ENCODE data around the gene PKN2.
"Not testable (repeated sequence)": the region's sequence is repeated elsewhere in the genome, so short reads cannot be mapped to it uniquely, and the experiment has no call there.

PKN2 gene

GRCh38 chr1:88784551-88784950, 100.5 kb downstream of the PKN2 start:
- in situ Hi-C loops (cut with MboI; ENCODE audit: low sequenced_read_pairs), result no loop called here

- in situ Hi-C loops (cut with MboI; ENCODE audit: low sequenced_read_pairs), result no loop called here
These were observed 103.2 kb downstream of the PKN2 start for GRCh38 chr1:88787023-88787903.

GRCh38 chr1:88791192-88791591, 107.1 kb downstream of the PKN2 start:
- in situ Hi-C loops (cut with MboI; ENCODE audit: low sequenced_read_pairs), result no loop called here

DNA sequence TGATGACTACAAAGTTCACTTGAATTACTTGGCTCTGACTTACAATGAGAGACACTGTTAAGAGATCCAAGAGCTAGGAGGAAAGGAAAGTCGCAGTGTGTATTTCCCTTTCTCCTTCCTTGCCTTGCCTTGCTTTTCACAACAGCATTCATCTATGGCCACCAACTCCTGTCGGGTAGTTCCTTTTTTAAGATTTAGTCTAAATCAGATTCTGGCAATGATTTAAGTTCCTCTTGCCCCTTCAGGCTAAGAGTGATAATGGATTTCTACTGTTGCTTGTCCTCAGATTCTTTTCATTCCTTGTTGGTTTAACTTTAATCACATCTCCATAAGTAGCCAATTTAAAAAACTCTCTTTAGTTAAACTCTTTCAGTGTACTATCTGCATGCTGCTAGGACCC, 115.4 kb downstream of the PKN2 start:
- in situ Hi-C loops (cut with MboI; ENCODE audit: low sequenced_read_pairs), result no loop called here

GRCh38 chr1:88800382-88801051, 116.4 kb downstream of the PKN2 start:
- in situ Hi-C loops (cut with MboI; ENCODE audit: low sequenced_read_pairs), result no loop called here

GRCh38 chr1:88801575-88802208, 117.6 kb downstream of the PKN2 start:
- in situ Hi-C loops (cut with MboI; ENCODE audit: low sequenced_read_pairs), result no loop called here

DNA sequence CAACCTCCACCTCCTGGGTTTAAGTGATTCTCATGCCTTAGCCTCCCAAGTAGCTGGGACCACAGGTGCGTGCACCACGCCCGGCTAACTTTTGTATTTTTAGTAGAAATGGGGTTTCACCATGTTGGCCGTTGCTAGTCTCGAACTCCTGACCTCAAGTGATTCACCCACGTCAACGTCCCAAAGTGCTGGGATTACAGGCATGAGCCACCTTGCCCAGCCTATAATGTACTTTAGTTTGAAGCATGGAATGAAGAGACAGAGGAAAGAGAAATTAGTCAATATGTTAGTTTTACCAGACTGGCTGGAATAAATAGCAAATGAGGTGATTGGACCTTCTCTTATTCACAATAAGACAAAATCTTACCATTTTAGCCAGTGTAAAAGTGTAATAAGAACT, 118.3 kb downstream of the PKN2 start:
- in situ Hi-C loops (cut with MboI; ENCODE audit: low sequenced_read_pairs), result no loop called here

- in situ Hi-C loops (cut with MboI; ENCODE audit: low sequenced_read_pairs), result no loop called here
These were observed 118.9 kb downstream of the PKN2 start for GRCh38 chr1:88802950-88803349.

DNA sequence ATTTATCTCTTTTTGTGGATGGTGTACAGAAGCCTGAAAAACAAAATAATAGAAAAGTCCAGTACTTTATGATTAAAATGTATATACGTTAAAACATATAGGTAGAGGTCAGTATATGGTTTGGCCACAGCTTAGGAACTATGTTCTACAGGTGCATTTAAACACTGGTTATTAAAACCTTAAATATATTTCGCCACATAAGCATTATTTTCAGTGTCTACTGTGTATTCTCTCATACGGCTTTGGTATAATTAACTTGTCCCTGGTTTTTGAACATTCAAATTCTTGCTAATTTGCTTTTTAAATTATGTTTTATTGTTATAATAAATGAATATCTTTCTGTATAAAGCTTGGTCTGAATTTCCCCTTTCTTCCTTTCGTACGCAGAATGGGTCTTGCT, 119.4 kb downstream of the PKN2 start:
- in situ Hi-C loops (cut with MboI; ENCODE audit: low sequenced_read_pairs), result no loop called here

DNA sequence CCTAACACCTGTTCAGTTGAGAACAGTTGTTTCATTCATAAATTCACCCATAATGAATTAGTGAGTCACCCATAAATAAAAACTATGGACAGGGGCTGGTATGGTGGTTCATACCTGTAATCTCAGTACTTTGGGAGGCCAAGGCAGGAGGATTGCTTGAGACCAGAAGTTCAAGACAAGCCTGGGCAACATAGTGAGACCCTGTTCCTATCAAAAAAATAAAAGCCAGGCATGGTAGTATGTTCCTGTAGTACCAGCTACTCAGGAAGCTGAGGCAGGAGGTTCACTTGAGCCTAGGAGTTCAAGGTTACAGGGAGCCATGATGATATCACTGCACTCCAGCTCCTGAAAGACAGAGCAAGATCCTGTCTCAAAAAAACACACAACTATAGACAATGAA, 128.3 kb downstream of the PKN2 start:
- in situ Hi-C loops (cut with MboI; ENCODE audit: low sequenced_read_pairs), result no loop called here

- in situ Hi-C loops (cut with MboI; ENCODE audit: low sequenced_read_pairs), result no loop called here
These were observed 129.4 kb downstream of the PKN2 start for GRCh38 chr1:88813471-88813870.

GRCh38 chr1:88819642-88820041, 135.6 kb downstream of the PKN2 start:
- in situ Hi-C loops (cut with MboI; ENCODE audit: low sequenced_read_pairs), result not testable (repeated sequence)

- in situ Hi-C loops (cut with MboI; ENCODE audit: low sequenced_read_pairs), result no loop called here
These were observed 141.6 kb downstream of the PKN2 start for GRCh38 chr1:88825721-88826120.

- in situ Hi-C loops (cut with MboI; ENCODE audit: low sequenced_read_pairs), result no loop called here
These were observed 163.6 kb downstream of the PKN2 start for GRCh38 chr1:88847643-88848042.

DNA sequence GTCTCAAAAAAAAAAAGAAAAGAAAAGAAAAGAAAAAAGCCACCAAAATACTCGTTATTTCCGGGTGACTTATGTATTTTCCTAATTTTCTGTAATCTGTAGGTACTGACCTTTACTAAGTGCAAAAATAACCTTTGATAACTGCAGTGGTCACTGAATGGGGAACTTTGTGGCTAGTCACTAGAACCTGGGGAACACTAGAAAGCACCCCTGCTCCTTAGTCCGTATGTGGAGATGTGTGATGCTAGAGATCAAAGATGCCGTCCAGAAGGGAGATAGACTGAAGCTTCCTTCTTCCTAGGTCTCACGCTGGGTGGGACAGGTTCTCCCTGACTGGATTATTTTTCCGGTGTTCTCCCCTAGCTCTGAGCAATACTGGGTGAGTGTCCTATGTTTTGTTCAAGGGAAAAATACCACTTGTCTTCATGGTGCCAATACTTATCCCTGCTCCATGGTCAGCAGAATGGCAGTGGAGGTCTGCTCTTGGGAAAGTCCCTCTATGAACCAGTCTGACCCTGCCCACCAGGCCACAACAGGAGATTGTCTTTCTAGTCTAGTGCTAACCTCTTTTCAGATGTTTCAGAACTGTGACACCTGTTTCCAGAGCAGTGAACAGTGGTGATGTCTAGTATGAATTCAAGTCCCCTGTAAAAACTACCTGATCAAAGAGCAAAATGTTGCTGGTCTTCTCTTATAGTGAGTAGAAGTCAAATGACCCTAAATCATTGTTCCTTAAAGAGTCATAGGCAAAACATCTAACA, 167.4 kb downstream of the PKN2 start:
- in situ Hi-C loops (cut with MboI; ENCODE audit: low sequenced_read_pairs), result no loop called here

- in situ Hi-C loops (cut with MboI; ENCODE audit: low sequenced_read_pairs), result no loop called here
These were observed 183.9 kb downstream of the PKN2 start for GRCh38 chr1:88867743-88868521.

DNA sequence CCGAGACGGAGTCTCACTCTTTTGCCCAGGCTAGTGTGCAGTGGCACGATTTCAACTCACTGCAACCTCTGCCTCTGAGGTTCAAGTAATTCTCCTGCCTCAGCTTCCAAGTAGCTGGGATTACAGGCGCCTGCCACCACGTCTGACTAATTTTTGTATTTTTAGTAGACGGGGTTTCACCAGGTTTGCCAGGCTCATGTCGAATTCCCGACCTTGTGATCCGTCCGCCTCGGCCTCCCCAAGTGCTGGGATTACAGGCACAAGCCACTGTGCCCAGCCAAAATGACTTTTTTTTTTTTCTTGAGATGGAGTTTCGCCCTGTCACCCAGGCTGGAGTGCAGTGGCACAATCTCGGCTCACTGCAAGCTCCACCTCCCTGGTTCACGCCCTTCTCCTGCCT, 185.6 kb downstream of the PKN2 start:
- in situ Hi-C loops (cut with MboI; ENCODE audit: low sequenced_read_pairs), result not testable (repeated sequence)

GRCh38 chr1:88873737-88874349, 189.8 kb downstream of the PKN2 start:
- in situ Hi-C loops (cut with MboI; ENCODE audit: low sequenced_read_pairs), result no loop called here

DNA sequence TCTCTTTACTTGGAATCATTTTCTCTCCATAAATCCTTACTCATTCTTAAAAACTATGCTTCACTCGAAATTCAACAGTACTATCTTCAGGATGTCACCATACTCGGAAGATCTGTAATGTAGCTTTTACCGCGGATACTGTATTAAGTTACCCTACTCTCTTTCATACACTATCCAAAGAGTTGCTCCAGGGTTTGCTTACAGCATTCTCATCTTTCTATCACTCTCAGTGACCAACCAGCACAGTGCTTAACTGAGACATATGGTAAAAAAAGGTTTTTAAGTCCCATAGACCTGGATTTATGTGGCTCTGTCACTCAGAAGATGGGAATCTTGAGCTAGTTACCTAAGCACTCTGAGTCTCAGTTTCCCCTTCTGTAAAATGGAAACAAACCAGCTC, 191.5 kb downstream of the PKN2 start:
- in situ Hi-C loops (cut with MboI; ENCODE audit: low sequenced_read_pairs), result no loop called here
